ENCODE results near the gene TMEM19.
"Not testable (repeated sequence)": the region's sequence is repeated elsewhere in the genome, so short reads cannot be mapped to it uniquely, and the experiment has no call there.

The TMEM19 gene

GRCh38 chr12:71695782-71696181 is 9.9 kb downstream of the TMEM19 start:
- Histone ChIP-seq H3K4me3 (ENCODE audit: low read depth, low read length) (no peak overlapping the region), H3K4me1 (no peaks in the 10 kb centered on the region), H3K9me3 (no peaks in the 10 kb centered on the region), H3K27me3 (no peaks in the 10 kb centered on the region), H3K36me3 (peaks cover 4% of the 10 kb centered on the region)
- TF ChIP-seq CTCF (IDR thresholded peaks at IDR 0.05; ENCODE audit: low read depth, low read length) = no peak
- no peak for DNase-seq

GRCh38 chr12:71702181-71702580 is 16.3 kb downstream of the TMEM19 start:
- H3K9me3 ChIP-seq; H3K36me3 ChIP-seq; DNase-seq; H3K27me3 ChIP-seq; H3K4me3 ChIP-seq (ENCODE audit: low read depth, low read length); H3K4me1 ChIP-seq: not testable (repeated sequence)

- TF ChIP-seq CTCF (IDR thresholded peaks at IDR 0.05; ENCODE audit: low read depth, low read length) = no peak
- H3K9me3 ChIP-seq = no peaks in the 10 kb centered on the region
- no peak overlapping the region for H3K4me3 ChIP-seq (ENCODE audit: low read depth, low read length)
- H3K27me3 ChIP-seq = no peaks in the 10 kb centered on the region
- no peaks in the 10 kb centered on the region for H3K4me1 ChIP-seq
- no peaks in the 10 kb centered on the region for H3K36me3 ChIP-seq
- no peak for DNase-seq
Observed at GRCh38 chr12:71702590-71702989, 16.7 kb downstream of the TMEM19 start.

GRCh38 chr12:71703206-71703605 is 17.3 kb downstream of the TMEM19 start:
- Histone ChIP-seq H3K9me3 (no peaks in the 10 kb centered on the region), H3K27me3 (no peaks in the 10 kb centered on the region), H3K4me3 (ENCODE audit: low read depth, low read length) (no peak overlapping the region), H3K4me1 (no peaks in the 10 kb centered on the region), H3K36me3 (no peaks in the 10 kb centered on the region)
- no peak for DNase-seq
- TF ChIP-seq CTCF (IDR thresholded peaks at IDR 0.05; ENCODE audit: low read depth, low read length) = no peak

- no peaks in the 10 kb centered on the region for H3K36me3 ChIP-seq
- TF ChIP-seq CTCF (IDR thresholded peaks at IDR 0.05; ENCODE audit: low read depth, low read length) = no peak
- no peaks in the 10 kb centered on the region for H3K27me3 ChIP-seq
- H3K4me3 ChIP-seq (ENCODE audit: low read depth, low read length) = no peak overlapping the region
- no peaks in the 10 kb centered on the region for H3K4me1 ChIP-seq
- no peak for DNase-seq
- no peaks in the 10 kb centered on the region for H3K9me3 ChIP-seq
Observed at GRCh38 chr12:71704920-71705319, 19.0 kb downstream of the TMEM19 start.

GRCh38 chr12:71708658-71709057 is 22.8 kb downstream of the TMEM19 start:
- no peak for DNase-seq
- Histone ChIP-seq H3K4me1 (no peaks in the 10 kb centered on the region), H3K36me3 (no peaks in the 10 kb centered on the region), H3K4me3 (ENCODE audit: low read depth, low read length) (no peak overlapping the region), H3K9me3 (no peaks in the 10 kb centered on the region), H3K27me3 (no peaks in the 10 kb centered on the region)
- TF ChIP-seq CTCF (IDR thresholded peaks at IDR 0.05; ENCODE audit: low read depth, low read length) = no peak

Data from BE2C (cell line).